Mammary epithelial cell (primary cell): ENCODE data around the gene CST1.

ENCODE experiments used
- CTCF ChIP-seq, 2 donors: IDR thresholded peaks in 1 of 2; conservative IDR thresholded peaks in 1 of 2; 2 replicates each; pipeline ENCODE4 v1.5.1; 2011 to 2012; ENCODE audit warnings: inconsistent platforms in 2 of 2, low read length in 2 of 2, mild to moderate bottlenecking in 2 of 2, control low read depth in 1 of 2, low read depth in 1 of 2; ENCODE audit not compliant: insufficient read depth in 1 of 2; ENCODE audit errors: extremely low read depth in 1 of 2
- EZH2 ChIP-seq: IDR thresholded peaks from 2 replicates; pipeline ENCODE4 v1.6.1; 2012; ENCODE audit warnings: low read length, inconsistent platforms, borderline replicate concordance

GRCh38 chr20:23705895-23706294 is 44.8 kb downstream of the CST1 start:
- no peak for TF ChIP-seq CTCF (conservative IDR thresholded peaks at IDR 0.05 in 1 of 2, IDR thresholded peaks at IDR 0.05 in 1 of 2; ENCODE audit: extremely low read depth in 1 of 2, insufficient read depth in 1 of 2, low read depth in 1 of 2, low read length in 2 of 2)
- TF ChIP-seq EZH2 = no peak
